GM11168 (cell line): ENCODE measurements around the gene NLRP3.
"Not testable (repeated sequence)": the region's sequence is repeated elsewhere in the genome, so short reads cannot be mapped to it uniquely, and the experiment has no call there.

Experiments
- in situ Hi-C: fragments of 300-500 bp; cut with MboI; formaldehyde crosslinking; loops from one replicate; pipeline ENCODE4 v1.12.0; 2022; ENCODE audit warnings: low sequenced_read_pairs; ENCODE audit not compliant: unreplicated experiment

The NLRP3 gene

DNA sequence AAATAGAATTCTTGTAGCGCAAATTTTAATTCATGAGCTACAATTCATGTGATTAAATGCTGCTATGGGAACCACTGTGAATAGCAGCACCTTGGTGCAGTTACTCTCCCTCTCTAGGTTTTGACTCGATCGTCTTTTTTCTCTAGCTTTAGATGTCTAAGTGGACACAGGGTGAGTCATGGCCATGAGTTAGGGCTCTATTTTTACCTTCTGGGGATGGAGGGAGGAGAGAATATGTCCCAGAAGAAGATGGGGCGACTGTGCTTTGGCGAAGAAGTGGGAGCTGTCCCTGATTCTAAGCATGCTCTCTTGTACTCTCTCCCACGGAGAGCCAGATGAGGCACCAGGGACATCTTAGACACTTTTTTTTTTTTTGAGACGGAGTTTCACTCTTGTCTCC is 43.5 kb downstream of the NLRP3 start:
- in situ Hi-C loops, result no loop called here

DNA sequence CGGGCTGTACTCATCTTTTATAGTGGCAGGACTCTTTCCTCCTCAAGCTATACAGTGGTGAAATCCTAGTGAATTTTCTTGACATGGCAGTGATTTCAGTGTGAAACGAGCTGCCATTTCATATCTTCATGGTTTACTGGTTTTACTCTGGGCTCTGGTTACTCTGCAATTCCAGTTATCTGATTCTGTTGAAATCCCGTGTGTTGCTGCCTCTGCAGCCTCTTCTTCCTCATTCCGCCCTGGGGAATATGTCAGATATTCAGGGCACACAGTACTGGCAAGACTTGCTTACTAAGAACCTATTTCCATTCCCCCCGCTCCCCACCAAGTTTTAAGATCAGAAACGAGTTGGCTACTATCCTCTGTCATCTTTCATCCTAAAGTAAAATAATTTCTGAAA is 49.8 kb downstream of the NLRP3 start:
- in situ Hi-C loops, result no loop called here

DNA sequence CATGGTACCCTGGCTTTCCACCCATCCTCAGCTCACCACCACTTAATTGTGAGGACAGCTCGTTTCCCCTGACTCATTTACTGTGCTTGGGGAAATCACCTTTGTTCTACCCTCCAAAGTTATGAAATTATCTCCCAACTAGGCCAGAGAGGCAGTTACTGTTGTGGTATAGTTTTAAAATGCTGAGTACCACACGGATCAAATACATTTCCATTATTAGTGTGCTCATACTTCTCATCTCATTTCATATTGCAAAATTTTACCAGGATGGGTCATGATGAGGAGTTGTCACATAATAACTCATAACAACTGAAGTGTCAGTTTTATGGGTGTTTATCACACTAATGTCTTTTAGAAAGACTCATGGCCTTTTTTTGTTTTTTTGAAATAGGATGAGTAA is 51.2 kb downstream of the NLRP3 start:
- in situ Hi-C loops, result no loop called here

DNA sequence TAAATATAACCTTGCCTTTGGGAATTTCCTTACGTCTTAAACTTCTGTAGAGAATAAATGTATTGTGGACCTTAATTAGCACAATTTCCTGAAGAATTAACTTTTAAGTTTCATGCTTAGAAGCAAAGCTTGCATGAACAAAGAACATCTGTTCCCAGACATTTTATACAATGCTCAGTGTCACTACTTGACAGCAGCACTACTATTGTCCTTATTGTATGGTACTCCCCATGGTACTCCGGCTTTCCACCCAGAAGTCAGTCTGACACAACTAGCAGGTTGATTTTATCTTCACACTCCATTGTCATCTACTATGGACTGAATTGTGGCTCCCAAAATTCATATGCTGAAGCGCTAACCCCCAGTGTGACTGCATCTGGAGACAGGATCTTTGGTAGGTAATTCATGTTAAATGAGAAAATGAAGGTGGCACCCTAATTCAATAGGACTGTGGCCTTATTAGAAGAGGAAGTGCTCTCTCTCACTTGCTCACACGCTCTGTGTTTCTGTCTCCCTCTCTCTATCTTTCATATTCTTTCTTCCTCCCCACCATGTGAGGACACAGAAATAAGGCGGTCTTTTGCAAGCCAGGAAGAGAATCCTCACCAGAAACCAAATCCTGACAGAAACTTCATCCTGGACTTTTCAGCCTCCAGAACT is 52.6 kb downstream of the NLRP3 start:
- in situ Hi-C loops, result no loop called here

DNA sequence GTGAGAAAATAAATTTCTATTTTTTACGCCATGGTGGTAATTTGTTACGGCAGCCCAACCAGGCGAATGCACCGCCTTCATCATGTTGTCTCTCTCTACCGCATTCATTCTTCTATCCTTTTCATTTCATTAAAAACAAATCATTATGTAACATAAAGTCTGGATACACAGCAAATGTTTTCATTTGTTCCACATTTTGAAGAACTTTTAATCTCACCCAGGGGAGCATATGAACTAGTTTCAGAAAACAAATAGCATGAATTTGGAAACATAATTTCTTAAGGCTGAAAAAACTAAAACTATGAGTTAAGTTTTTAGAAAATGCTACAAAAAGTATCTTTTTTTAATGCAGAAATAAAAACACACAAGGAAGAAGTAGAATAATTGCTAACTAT is 53.2 kb downstream of the NLRP3 start:
- in situ Hi-C loops, result no loop called here

DNA sequence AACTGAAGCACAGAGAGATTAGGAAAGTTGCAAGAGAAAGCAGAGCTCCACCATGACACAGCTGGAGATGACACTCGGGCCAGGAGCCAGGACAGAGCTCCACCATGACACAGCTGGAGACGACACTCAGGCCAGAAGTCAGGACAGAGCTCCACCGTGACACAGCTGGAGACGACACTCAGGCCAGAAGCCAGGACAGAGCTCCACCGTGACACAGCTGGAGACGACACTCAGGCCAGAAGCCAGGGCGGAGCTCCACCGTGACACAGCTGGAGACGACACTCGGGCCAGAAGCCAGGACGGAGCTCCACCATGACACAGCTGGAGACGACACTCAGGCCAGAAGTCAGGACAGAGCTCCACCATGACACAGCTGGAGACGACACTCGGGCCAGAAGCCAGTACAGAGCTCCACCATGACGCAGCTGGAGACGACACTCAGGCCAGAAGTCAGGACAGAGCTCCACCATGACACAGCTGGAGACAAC is 55.0 kb downstream of the NLRP3 start:
- in situ Hi-C loops, result not testable (repeated sequence)

DNA sequence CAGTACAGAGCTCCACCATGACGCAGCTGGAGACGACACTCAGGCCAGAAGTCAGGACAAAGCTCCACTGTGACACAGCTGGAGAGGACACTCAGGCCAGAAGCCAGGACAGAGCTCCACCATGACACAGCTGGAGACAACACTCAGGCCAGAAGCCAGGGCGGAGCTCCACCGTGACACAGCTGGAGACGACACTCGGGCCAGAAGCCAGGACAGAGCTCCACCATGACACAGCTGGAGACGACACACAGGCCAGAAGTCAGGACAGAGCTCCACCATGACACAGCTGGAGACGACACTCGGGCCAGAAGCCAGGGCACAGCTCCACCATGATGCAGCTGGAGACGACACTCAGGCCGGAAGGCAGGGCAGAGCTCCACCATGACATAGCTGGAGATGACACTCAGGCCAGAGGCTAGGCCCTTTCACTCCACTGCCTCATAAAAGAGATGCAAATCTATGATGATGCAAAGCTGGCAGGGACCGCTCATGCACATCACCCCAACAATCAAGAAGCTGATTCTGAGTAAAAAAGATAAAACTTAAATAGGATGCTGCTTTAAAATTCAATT is 55.6 kb downstream of the NLRP3 start:
- in situ Hi-C loops, result no loop called here

DNA sequence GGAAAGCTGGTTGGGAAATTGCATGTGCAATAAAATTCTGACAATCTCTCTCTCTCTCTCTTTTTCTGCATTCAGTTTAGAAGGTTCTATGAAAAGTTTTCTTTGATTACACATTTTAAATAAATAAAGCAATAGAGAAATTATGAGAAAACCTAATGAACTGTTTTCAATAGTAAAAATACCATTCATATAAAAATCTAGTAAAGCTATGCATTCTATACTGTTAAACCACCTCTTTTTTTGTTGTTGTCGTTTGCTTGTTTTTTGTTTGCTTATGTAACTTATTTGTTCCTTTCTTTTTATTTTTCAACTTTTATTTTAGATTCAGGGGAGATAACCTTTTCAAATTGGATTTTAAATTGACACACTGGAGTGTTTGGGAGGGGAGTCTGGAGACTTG is 56.1 kb downstream of the NLRP3 start:
- in situ Hi-C loops, result no loop called here

DNA sequence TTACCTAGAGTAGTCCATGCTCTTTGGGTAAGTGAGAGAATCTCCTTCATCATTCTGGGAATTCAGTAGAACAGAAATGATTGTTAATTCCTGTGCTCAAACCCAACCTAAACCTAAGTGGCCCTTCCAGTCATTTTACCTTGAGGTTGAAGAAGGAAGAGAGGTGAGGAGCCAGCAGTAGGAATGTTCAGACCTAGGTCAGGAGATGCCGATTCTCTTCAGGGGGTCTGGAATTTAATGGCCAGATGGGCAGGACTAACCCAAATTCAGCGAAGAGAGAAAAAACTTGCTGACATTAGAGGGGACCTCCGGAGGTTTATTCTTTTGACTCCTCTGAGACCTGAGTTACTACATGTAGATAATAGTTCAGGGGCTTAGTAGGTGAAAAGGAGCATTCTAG is 58.4 kb downstream of the NLRP3 start:
- in situ Hi-C loops, result no loop called here

DNA sequence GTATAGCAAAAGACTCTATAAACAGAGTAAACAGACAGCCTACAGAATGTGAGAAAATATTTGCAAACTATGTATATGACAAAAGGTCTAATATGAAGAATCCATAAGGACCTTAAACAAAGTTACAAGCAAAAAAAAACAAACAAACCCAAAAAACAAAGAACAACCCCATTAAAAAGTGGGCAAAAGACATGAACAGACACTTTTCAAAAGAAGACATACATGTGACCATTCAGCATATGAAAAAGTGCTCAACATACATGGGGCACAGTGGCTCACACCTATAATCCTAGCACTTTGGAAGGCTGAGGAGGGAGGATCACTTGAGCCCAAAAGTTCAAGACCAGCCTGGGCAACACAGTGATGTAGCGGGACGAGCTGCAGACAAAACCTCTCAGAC is 59.8 kb downstream of the NLRP3 start:
- in situ Hi-C loops, result no loop called here

DNA sequence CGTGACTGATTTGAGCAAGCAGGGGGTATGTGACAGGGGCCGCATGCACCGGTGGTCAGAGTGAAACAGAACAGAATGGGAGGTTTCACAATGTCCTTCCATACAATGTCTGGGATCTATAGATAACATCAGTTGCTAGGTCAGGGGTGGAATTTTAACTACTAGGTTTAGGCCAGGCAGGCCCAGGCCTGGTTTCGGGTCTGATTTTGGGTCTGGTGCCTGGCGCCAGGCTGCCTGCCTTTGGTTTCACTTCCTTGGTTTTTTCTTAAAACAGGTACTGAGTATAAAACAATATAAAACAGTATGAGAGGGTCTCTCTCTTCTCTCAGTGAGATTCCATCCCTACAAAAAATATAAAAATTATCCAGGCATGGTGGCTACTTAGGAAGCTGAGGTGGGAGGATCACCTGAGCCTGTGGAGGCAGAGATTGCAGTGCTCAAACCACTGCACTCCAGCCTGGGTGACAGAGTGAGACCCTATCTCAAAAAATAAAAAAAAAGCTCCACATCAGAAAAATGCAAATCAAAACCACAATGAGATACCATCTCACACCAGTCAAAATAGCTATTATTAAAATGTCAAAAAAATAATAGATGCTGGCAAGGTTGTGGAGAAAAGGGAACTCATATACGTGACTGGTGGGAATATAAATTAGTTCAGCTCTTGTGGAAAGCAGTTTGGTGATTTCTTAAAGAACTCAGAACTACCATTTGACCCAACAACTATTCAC is 60.5 kb downstream of the NLRP3 start:
- in situ Hi-C loops, result not testable (repeated sequence)

DNA sequence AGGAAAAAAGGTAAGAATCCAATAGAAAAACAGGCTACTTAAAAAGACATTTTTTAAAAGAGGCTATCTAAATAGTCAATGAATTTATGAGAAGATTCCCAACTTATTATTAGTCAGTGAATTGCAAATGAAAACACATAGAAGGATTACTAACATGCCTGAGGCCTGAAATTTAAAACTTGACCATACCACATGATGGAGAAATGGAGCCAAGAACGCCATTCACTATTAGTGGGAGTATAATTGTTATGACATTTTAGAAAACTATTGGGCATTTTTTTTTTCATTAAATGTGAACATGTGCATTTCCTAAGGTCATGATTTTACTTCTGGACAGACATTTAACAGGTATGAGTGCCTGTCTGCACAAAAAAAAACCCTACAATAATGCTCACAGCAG is 66.8 kb downstream of the NLRP3 start:
- in situ Hi-C loops, result loop anchor here (10.0 kb wide), 1 partner anchor 108 kb away; no protein-coding TSS in a partner anchor

DNA sequence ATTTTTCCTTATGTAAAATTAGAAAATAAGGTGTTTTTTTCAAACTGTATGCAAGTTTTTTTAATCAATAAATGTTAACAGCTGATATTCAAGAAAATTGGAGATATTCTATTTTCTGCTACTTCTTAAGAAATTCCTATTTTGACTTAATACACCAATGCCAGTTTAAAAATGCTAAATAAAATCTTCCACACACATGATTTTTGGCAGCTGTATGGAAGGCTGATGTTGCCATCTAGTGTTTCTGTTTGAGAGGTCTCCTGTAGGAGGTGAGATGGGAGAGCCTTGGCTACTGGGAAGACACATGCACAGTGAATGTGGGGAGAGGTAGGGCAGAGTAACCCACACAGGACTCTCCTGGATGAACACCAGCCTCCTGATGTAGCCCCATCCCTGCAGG is 71.1 kb downstream of the NLRP3 start:
- in situ Hi-C loops, result loop anchor here (10.0 kb wide), 1 partner anchor 112 kb away; no protein-coding TSS in a partner anchor

DNA sequence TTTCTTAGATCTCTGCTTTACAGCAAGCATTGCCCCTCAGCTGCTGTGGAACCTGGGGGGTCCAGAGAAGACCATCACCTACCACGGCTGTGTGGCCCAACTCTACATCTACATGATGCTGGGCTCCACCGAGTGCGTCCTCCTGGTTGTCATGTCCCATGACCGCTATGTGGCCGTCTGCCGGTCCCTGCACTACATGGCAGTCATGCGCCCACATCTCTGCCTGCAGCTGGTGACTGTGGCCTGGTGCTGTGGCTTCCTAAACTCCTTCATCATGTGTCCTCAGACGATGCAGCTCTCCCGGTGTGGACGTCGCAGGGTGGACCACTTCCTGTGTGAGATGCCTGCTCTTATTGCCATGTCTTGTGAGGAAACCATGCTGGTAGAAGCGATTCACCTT is 75.4 kb downstream of the NLRP3 start:
- in situ Hi-C loops, result no loop called here

DNA sequence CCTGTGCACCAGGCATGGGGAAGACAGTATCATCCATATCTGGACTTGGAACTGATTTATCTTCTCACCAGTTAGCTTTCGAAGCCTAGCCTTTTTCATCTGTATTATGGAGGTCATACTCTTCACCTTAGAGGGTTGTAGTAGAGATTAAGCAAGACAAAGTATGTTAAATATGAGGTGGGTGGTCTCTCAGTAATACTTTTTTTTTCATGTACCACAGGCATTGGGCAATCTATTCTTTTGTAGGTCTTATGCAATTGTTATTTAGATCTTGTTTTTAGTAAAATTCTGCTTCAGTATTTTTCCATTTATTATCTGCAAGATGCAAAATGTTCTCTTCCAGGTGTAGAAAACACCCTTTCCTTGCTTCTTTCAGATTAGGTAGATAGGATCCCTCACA is 77.1 kb downstream of the NLRP3 start:
- in situ Hi-C loops, result no loop called here

DNA sequence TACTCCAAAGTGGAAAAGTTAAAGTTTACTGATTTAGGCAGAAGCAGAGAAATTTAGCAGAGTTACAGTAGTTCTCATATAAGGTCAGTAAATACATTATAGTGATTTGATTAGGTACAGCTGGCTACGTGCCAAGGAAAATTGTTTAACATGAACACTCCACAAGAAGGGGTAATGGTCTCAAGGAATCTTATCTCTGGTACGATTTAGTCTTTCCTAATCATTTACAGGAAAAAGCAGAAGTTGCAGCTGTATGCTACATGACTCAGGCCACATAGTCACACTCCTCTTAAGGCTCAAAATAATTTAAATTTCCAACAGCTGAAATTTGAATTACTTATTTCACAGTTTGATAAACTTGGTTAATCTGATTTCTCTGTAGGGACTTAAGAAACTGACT is 78.8 kb downstream of the NLRP3 start:
- in situ Hi-C loops, result no loop called here

DNA sequence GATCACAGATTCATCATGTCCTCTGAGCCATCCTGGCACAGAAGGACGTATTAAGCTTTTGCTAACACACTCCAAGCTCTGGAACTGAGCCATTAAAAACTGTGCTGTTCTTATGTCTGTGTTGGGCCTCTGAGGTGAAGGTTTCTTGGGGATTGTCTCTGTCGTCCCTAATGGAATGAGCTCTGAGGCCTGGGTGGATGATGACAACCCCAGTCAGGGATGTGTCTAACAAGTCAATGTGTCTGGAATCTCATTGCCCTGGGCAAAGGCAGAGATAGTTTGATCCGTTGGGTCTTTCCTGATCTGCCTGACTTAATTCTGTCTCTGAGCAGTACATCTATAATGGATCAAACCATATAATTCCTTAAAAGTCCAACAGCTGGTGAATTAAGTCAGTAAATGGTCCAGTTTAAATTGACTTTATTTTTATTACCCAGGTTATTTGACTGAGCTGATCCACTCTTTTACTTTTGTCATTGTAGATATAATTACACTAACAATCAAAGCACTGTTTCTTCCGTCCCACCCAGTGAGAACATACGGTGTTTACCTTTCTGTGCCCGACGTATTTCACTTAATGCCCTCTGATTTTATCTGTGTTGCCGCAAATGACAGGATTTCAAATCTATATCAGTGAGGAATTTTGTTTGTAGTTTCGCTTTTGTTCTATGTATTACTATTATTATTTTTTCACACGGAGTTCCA is 80.8 kb downstream of the NLRP3 start:
- in situ Hi-C loops, result no loop called here
